ENCODE data around the gene KIRREL2.

GRCh38 chr19:35870798-35871197 lies 14.1 kb downstream of the KIRREL2 start:
- TF ChIP-seq MTA2 (IDR thresholded peaks at IDR 0.05; ENCODE audit: low read depth), result no peak
- TF ChIP-seq UBTF (IDR thresholded peaks at IDR 0.05; ENCODE audit: borderline replicate concordance in 1 of 2, low read depth in 2 of 2, low read length in 2 of 2), result no peak
- TF ChIP-seq ZNF274 (IDR thresholded peaks at IDR 0.05; ENCODE audit: borderline replicate concordance, low read depth, low read length), result no peak
- TF ChIP-seq ADNP (tag; IDR thresholded peaks at IDR 0.05), result no peak
